ENCODE data around the gene ACVR1.
"Not testable (repeated sequence)": the region's sequence is repeated elsewhere in the genome, so short reads cannot be mapped to it uniquely, and the experiment has no call there.

The ACVR1 gene

DNA sequence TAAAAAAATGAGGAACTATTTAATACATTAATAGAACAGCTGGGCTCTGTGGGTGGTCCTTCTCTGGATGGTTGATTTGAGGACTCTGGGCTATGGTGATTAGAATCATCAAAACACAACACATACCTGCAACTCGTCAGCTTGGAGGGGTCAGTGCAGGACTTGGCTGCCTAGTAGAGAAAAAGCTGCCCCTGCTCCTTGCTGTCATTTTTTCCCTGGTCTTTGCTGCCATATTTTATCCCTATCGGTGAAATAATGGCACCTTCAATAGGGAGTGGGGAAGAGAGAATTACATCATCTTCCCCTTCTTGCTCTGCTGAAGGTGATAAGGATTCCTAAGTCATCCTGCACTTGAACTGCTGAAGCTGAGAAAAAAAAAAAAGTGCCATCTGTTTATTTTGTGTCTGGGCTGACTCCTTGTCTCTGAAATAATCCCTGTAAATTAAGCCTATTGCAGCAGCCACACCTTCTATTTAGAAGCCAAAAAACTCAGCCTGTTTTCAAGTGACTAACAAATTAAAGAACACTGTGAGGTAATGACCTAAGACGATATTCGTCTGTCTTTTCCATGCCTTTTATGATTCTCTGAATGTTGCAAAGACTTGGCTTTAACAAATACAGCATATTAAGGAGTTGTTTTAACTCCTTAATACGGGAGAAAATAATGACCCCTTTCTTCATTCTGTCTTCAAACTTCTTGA is 89.3 kb downstream of the ACVR1 start:
- no peak for DNase-seq

DNA sequence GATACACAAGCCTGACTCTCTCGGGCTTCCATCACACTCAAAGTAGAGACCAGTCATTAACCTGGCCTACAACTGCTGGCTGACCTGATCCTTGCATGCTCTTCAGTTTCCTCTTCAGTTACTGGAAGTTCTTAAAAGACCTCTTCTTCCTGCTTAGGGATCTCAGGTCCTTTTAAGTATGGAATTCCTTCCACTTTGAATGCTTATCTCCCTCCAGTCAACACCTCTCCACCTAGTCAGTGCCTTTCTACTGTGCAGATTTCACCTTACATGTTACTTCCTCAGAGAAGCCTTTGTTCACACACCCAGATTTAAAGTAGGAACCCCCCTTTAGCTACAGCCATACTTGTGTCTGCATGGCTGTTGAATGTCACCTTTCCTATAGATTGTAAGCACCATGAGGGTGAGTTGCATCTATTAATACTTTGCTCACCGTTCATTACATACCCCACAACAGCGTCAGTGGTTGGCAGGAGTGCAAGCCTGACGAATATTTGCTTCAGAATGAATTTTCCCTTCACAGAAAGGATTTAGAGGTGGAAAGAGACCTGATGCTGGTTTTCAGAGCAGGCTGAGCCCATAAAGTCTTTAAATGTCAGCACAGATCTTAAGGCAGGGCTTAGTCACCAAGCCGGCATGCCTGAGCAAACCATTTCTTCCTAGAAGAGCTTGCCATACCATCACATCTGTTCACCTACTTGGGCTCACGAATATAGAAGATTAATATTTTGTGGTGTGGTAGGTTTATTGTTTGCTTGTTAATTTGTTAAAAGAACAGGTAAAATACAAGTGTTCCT is 90.1 kb downstream of the ACVR1 start:
- DNase-seq: no peak

DNA sequence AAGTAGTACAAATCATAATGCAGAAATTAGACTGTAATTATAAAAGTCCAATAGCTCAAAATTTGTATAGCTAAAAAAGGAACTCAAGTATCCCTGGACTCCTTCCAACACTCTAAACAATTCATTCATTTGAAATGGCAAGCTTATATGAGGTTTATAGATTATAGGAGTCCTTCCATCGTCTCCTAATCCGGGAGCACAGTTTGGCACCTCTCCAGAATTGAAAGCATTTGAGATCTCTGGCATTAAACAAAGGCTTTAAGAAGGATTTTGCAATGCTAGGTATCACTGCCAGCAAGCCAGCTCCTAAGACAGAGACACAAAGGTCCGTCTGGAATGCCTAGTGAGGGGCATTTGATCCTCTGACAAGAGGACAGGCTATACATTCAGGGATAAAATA is 90.9 kb downstream of the ACVR1 start:
- no peak for DNase-seq

GRCh38 chr2:157784823-157785175 is 91.3 kb downstream of the ACVR1 start:
- DNase-seq: no peak

DNA sequence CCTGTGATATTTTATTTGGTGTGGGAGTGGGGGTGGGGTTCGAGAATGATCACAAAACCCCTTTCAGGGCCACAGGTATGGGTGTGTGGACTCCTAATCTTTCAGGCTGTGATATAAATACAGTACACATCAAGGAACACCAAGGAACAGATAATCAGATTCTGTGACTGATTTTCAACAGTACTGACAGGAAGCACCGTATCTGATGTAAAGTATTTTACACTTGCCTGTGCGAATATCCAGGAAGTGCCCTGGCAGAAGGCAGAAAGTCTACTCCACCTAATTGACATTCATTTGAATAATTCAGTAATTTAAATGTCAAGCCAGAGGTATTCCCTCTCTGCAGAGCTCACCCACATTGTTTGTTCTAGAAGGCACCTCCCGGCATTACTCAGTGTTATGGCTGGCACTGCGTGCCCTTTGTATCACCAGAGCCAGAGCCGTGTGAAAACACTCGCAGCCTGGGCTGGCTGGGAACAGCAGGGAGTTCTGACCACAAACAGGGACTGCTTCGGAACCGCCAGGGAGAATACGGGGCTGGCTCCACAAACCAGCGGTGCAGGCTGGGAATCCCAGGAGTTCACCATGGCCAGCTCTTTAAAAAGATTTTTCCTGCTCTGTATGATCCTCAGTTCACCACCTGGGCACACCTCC is 91.8 kb downstream of the ACVR1 start:
- DNase-seq: no peak

GRCh38 chr2:157783245-157783644 is 92.9 kb downstream of the ACVR1 start:
- no peak for DNase-seq

DNA sequence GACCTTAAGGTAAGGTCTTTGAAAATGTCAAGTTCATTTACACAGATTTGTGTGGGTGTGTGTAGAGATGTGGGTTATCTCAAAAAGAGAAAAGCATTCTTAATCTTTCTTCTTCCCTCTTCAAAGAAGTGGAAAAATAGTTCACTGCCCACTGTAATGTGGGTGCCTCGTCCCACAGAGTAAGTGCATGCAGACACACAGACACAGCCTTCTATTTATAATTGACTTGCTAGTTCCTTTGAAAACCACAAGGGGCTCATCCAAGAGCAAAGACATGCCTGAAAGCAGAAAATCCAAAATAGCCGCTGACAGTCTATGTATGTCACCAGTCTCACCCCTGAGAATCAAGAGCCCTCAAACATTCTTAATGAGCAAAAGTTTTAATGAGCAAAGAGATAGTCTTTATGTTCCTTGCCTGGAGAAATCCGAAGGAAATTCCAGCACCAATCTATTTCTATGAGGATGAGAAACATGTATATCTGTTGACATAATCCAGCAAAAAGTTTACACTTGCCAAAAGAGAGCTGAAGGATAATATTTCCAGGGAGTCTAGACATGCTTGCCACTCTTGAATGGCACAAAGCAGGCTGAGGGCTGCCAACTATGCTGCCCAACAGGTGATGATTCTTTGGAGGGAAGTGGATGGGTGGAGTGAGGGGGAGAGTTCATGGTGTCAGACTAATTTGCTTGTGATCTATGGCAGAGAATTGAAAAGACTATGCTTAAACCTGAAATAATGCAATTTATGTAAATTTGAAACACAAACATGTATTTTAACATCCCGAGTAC is 93.9 kb downstream of the ACVR1 start:
- no peak for DNase-seq

DNA sequence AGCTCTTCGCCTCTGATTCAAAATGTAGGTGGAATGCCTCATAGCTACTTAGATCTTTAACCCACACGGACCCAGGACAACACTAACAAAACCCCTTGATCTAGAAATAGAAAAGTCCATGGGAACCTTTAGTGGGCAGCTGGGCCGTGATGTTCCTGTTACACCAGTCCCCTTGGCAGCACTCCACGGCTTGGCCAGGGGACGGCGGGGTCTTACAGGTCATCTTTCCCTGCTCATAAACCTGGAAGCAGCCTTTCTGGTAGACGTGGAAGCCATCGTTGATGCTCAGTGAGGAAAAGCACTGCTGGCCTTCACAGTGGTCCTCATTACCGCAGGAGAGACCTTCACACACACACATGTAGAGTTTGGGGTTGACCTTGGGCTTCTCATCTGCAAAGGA is 95.9 kb downstream of the ACVR1 start:
- DNase-seq: no peak

- no peak for DNase-seq
Observed at GRCh38 chr2:157779794-157780193, 96.3 kb downstream of the ACVR1 start.

DNA sequence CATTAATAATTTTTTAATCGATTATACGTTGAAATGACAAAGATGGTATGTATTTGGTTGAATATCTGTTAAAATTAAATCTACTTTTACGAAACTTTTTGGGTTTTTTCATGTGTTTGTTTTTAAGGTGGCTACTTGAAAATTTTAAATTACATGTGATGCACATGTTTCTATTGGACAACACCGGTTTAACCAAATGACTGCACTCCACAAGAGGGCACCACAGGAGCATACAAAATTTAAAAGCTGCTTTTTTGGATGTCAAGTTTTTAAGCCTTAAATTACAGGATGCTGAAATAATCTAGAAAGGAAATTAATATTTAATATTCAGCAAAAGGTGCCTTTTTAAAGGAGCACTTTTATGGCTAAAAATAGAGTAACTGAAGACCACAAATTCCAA is 98.7 kb downstream of the ACVR1 start:
- no peak for DNase-seq

DNA sequence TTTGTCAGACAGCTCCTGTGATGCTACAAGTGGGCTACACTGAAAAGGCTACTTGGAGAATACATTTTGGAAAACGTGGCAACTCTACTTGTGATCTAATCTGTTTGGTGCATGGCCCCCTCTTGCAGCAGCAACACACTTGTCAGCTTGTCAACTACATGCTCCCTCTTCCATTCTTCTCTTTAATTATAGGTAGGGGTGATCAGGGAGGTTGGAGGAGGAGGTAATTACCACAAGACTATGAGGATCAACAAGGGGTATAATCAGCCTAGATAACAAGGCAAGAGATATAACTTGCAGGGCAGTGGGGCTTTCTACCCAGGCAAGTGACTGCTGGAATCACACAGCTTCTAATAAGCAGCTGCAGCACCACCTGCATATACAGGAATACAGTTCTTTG is 104.9 kb downstream of the ACVR1 start:
- DNase-seq: no peak

DNA sequence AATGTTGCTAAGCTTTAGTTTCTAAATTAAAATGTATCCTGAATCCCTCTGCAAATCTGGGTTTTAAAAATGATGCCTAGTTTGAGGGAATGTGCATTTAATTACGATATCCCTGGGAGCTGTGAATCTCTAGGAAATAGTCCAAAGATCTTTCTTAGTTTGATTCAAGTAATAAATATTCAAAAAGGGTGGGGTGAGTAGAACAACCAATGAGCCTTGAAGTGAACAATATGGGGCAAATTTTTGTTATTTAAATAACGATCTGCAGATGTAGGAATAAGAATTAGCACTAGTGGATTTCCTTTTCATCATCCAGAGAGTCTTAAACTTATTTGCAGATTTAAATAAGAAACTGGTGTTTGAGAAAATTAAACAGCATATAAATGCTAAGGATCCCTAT is 106.3 kb downstream of the ACVR1 start:
- no peak for DNase-seq

DNA sequence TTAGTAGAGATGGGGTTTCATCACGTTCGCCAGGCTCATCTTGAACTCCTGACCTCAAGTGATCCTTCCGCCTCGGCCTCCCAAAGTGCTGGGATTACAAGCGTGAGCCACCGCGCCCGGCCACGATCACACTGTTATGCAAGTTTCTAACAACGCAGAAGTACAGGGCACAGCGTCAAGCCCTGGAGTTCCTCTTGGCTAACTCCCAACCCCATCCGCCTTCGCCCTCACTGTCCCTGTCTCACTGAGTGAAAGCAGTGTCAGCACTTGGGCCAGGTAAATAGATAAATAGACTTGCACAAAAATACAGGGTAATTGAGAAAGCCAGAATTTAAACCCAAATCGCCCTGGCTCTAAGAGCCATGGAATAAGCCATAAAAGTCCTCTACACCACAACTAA is 111.7 kb downstream of the ACVR1 start:
- no peak for DNase-seq

GRCh38 chr2:157761520-157761919 is 114.6 kb downstream of the ACVR1 start:
- no peak for DNase-seq

DNA sequence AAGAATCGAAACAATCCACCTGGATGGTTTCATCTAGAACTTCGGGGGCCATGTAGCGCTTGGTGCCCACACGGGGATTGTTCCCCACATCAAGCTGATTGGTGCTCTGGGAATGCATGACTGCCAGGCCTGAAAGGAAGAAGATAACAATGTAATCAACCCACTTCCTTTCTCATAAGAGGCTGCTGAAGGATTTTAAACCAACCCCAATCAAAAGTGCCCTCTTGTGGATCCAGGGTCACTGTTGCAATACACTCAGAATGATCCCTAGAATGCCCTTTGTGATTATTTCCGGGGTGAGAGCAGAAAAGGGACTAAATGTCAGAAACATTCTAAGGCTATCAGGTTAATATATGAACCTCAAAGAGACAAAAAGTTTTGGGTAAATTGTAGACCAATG is 115.2 kb downstream of the ACVR1 start:
- DNase-seq: no peak

GRCh38 chr2:157759855-157760254 is 116.3 kb downstream of the ACVR1 start:
- DNase-seq: no peak

DNA sequence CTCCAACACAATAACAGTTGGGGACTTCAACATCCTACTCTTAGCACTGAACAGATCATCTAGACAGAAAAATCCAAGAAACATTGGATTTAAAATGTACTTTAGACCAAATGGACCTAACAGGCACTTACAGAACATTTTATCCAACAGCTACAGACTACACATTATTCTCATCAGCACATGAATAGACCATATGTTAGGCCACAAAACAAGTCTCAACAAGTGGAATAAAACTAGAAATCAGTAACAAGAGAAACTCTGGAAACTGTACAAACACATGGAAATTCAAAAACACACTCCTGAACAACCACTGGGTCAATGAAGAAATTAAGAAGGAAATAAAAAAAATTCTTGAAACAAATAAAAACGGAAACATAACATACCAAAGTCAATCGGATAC is 117.5 kb downstream of the ACVR1 start:
- DNase-seq: no peak

DNA sequence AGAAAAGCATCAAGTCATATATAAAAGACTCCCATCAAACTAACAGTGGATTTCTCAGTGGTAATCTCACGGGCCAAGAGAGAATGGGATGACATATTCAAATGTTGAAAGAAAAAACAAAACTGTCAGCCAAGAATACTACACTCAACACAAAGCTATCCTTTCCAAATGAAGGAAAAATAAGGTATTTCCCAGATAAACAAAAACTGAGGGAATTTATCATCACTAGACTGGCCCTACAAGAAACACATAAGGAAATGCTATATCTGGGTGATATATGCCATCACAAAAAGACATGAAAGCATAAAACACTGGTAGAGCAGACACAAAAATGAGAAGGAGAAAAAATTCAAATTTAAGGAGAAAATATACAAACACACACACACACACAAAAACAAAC is 118.6 kb downstream of the ACVR1 start:
- no peak for DNase-seq

GRCh38 chr2:157756447-157756846 is 119.7 kb downstream of the ACVR1 start:
- not testable (repeated sequence) for DNase-seq

GRCh38 chr2:157751462-157752058 is 124.6 kb downstream of the ACVR1 start:
- DNase-seq: no peak

- no peak for DNase-seq
Observed at GRCh38 chr2:157749684-157750083, 126.4 kb downstream of the ACVR1 start.

DNA sequence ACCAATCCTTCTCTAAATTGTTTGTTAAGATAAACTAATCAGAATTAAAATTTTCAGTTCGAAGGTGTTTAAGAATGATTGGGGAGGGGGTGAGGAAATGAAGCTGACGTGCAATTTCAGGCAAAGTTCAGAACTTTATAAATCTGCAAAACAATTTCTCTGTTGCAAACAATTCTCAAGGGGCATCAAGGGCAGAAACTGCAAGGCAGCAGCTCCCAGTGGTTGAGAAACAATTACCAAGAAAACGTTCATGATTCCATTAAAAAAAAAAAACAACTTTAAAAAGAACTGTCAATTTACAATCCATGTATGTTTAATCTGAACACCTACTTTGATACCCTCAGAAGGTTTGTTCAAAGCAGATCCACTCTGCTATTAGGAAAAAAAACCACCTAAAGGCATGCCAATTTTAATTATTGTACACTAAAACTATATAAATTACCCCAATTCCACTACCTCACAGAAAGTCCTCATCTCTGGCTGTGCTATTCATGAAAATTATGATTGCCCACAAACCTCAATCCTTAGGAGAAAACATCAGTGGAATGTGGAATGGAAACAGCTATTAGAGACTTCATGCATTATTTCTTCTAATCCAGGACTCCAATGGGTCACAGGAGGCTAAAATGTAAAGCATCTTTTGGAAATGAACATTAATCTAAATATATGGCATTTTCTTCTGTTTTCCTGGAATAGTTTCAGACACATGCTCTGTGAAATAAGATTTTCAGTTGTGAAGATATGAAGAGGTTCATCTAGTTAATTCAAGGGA is 127.6 kb downstream of the ACVR1 start:
- DNase-seq: no peak

All from GF-D8 (cell line).